ENCODE data around the gene RBM19.

Gene RBM19

GRCh38 chr12:113912760-113913329 lies 53.3 kb downstream of the RBM19 start:
- DNase-seq (ENCODE audit: low read depth) = no peak
- TF ChIP-seq CTCF (IDR thresholded peaks at IDR 0.05; ENCODE audit: control insufficient read depth, insufficient read depth, low read depth, low read length, missing control alignments) = peak; percentile 99
- no peak overlapping the region for H3K4me3 ChIP-seq (ENCODE audit: control insufficient read depth, low read depth, low read length)

DNA sequence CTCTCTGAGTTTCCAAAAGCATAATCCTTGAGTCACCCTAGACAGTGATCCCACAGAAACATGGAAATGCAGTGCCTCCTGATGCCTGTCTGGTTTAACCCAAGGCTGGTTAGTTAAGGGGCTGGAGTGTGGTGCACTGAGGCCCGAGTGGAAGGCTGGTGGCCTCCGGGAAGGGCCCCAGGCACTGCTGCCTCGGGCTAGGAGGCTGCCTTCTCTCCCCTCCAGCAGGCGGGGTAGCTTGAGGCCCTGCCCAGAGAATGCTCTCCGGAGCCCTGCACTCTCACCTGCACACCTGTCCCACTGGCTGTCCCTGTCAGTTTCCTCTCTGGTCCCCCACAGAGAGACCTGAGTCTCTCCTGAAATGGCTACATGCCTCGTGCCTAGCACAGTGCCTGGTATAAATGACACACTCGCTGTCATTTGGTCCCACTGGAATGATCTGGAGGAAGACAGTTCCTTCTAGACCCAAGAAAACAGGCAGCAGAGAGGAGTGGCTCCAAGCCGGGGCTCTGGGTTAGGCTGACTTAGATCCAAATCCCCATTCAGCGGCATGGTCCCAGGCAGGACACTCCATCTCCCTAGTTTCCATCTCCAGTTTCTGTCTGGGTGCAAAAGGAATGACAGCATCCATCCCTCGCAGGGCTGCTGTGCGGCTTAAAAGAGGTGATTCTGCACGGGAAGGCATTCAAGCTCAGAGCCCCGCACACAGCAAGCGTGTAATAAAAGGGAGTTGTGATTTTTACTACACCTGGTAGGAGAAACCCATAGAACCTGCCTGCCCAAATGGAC lies 54.0 kb downstream of the RBM19 start:
- no peak overlapping the region for H3K4me3 ChIP-seq (ENCODE audit: control insufficient read depth, low read depth, low read length)
- DNase-seq (ENCODE audit: low read depth) = no peak
- TF ChIP-seq CTCF (IDR thresholded peaks at IDR 0.05; ENCODE audit: control insufficient read depth, insufficient read depth, low read depth, low read length, missing control alignments) = no peak

- DNase-seq (ENCODE audit: low read depth) = no peak
- no peak for TF ChIP-seq CTCF (IDR thresholded peaks at IDR 0.05; ENCODE audit: control insufficient read depth, insufficient read depth, low read depth, low read length, missing control alignments)
- H3K4me3 ChIP-seq (ENCODE audit: control insufficient read depth, low read depth, low read length) = no peak overlapping the region
These were observed 55.3 kb downstream of the RBM19 start for GRCh38 chr12:113910751-113911272.

DNA sequence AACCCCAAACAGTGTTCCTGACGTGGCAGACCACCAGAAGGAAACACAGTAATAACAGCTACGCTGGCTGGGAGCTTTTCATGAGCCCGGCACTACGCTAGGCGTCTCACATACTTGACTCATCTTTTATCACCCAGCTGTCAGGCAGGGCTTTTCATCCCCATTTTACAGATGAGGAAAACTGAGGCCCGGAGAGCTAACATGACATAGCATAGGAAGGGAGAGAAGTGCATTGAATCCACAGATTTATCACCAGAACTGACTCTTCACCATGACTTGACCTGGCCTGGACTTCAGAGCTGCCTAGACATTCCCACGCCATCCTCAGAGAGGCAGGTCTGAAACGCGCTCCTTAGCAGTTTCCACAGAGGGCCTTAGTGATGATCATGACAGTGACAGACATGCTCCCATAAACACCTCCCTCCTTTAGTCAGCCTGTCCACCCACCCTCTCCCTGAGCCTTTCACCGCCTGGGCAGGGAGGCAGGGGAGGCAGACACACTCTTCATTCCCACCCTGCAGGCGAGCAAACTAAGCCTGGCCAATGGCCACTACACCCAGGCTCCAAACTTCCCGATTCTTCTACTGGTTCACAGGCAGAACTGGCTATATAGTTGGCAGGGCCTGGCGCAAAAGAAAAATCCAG lies 56.2 kb downstream of the RBM19 start:
- TF ChIP-seq CTCF (IDR thresholded peaks at IDR 0.05; ENCODE audit: control insufficient read depth, insufficient read depth, low read depth, low read length, missing control alignments) = no peak
- H3K4me3 ChIP-seq (ENCODE audit: control insufficient read depth, low read depth, low read length) = no peak overlapping the region
- DNase-seq (ENCODE audit: low read depth) = no peak

DNA sequence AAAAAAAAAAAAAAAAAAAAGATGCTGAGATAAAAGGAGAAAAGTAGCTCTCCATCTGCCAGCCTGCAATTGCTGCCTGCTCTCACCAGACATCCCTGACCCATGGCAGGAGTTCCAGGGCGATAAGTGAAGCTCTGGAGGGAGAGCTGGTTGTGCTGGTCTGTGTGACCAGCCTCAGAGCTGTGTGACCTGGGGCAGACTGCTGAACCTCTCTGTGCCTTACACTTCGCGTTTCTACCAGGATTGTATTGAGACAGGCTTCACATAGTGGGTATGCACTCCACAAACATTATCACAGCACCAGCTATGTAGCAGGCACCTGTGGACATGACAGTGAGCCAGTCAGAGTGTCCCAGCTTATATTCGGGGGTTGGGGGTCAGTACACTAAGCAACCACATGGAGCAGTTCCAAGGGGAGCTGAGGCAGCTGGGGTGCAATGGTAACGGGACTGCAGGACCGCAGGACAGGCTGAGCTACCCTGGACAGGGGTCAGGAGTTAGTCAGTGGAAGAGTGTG lies 57.5 kb downstream of the RBM19 start:
- no peak for DNase-seq (ENCODE audit: low read depth)
- TF ChIP-seq CTCF (IDR thresholded peaks at IDR 0.05; ENCODE audit: control insufficient read depth, insufficient read depth, low read depth, low read length, missing control alignments) = no peak
- H3K4me3 ChIP-seq (ENCODE audit: control insufficient read depth, low read depth, low read length) = no peak overlapping the region

DNA sequence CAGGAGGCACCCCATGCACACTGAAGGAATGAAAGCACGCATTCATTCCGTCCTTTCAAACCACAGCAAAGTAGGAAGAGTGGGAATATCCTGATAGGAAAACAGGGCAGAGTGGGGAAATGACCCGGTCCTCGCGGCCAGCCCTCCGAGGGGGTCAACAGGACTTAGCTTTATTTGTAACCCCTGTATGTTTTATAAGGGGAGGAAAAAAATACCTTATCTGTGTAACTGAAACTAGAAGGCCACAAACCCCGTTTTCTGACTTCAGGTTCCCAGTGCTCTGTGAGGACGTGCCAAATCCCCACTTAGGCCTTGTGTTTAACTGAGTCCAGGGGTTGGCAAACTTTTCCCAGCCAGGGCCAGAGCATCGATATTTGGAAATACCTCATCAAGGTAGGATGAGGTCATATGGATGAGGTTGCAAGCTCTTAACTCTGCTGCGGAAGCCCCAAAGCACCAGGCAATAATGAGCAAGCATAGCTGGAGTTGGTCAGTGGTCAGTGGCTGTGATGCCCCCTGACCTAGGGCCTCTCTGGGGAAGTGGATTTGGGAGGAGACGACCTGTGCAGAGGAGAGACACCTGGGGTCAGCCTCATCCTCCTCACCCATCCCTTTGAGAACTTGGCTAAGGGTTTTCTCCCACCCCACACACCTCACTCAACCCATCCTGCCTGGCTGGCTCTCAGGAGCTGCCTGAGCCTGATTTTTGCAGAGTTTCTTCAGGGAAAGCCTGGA lies 58.5 kb downstream of the RBM19 start:
- H3K4me3 ChIP-seq (ENCODE audit: control insufficient read depth, low read depth, low read length) = no peak overlapping the region
- DNase-seq (ENCODE audit: low read depth) = no peak
- no peak for TF ChIP-seq CTCF (IDR thresholded peaks at IDR 0.05; ENCODE audit: control insufficient read depth, insufficient read depth, low read depth, low read length, missing control alignments)
